HG03280 (cell line): Measurements from ENCODE around the gene TMEM198.

Experiments used
- ATAC-seq: cut with Tn5 transposase; IDR thresholded peaks from one replicate; pipeline ENCODE4 v1.9.1; 2021; ENCODE audit warnings: mild to moderate bottlenecking, moderate library complexity; ENCODE audit not compliant: unreplicated experiment

TMEM198 gene

DNA sequence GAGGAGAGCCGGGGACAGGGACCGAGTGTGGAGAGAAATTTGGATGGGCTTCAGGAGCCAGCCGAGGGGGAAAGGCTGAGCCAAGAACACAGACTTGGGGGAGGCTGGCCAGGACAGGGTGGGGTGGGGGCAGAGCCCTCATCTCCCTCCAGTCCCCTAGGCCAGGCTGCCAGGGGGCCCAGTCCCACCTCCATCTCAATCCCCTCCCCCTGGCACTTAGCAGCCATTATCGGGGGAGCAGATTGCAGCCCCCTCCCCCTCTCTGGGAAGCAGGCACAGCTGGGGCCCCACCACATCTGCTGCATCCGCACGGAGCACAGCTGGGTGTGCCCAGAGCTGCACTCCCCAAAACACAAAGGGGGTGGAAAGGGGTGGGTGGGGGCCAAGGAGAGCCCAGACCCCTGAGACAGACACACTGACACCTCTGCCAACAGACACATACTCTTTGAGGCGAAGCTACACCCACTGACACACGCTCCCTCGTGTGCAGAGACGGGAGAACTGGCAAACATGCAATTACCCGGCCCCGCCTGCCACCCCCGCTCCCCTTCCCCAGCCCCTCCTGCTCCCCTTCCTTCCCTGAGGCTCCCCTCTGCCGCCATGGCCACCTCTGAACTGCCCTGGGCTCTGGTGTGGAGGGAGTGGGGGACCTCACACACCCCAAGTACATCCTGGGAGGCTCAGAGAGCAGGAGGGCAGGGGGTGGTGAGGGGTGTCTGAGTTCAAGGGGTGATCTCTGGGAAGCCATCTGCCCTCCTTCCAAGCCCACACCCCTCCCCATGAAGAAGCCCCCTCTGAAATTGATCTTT lies 34.7 kb upstream of the TMEM198 start:
- ATAC-seq = peak; percentile 17

DNA sequence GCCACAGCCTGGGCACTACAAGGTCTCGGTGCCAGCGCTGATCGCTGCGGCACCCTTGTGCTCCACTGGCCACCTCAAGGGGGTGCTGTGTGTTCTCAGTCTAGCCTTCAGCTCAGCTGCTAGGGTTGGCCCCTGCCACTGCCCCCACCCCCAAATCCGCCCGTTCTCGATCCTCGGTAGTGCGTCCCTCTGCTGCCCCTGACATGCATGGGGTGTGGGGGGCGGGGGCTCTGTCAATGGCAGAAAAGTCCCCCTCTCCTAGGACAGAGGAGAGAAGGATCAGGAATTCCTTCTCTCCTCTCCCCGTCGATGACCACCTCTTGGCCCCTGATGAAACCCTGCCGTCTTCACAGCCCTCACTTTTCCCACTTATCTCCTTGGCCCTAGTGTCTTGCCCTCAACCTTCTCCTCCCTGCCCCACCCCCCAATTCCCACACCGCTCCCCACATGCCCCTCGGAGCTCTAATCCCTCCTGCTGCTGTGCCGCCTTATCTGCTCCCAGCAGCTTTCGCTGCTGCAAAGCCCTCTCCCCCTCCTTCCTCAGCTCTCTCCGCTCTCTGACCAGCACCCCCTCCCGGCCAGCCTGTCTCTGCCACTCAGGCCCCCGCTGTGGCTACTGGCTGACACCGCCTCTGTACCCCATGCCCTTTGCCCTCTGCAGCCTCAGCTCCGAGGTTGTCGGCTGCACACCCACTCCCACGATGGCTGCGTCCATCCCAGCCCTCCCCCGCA lies 33.9 kb upstream of the TMEM198 start:
- ATAC-seq = peak; percentile 63

DNA sequence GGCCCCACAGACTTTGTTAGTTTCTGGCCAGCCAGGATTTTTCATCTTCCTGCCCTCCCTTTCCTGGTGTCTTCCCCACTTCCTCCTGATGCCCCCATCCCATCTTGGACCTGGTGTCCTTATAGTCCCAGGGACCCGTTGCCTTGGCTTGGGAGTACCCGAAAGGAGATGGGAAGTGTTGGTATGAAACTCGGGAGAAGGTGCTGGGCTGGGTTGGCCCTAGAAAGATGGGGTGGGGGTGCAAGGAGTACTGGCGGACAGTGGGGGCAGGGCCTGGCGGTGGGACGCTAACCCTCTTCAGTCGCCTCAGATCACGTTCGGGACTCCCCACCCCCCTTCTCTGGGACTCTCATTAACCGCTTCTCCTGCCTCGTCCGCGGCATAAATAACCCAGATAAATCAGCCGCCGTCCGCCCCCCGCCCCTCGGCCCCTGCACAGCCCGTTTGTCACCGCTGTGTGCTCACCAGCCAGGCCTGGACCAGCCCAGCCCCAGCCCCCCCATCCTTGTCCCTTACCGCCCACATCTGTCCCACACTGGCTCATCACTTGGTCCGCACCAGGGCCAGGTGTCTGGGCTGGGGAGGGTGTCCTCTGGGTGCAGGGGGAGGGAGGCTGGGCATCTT lies 33.2 kb upstream of the TMEM198 start:
- no peak for ATAC-seq

DNA sequence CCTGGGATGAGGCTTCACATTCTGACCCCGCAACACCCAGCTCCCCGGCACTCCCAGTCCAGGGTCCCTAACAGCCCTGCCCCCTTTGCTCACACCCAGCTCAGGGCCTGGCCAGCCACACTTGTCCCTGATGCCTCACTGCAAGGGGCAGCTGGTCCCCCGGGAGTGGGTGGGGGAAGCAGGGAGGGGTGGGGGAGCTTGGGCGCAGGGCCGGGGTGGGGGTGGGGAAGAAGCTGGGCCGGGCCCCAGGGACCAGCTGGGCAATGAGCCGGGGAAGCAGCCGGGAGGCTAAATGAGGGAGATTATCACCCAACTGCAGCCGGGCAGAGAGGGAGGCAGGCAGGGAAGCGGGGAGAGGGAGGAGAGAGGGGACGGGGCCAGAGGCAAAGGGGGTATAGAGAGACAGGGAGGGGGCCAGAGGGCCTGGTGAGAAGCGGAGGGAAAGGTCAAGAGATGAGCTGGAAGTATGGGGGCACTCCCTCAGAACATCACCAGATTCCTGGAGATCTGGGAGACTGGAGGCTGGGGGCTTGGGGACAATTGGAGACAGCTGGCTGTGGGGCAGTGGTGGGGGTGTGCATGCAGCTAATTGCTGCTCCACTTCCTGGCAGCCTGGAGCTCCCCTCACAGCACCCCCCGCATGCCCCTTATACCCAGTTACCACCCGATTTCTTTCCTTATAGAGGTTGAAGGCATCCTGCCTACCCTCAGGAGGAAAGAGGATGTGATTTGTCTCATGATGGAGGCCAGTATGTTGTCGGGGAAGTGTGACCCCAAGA lies 32.1 kb upstream of the TMEM198 start:
- ATAC-seq = no peak

DNA sequence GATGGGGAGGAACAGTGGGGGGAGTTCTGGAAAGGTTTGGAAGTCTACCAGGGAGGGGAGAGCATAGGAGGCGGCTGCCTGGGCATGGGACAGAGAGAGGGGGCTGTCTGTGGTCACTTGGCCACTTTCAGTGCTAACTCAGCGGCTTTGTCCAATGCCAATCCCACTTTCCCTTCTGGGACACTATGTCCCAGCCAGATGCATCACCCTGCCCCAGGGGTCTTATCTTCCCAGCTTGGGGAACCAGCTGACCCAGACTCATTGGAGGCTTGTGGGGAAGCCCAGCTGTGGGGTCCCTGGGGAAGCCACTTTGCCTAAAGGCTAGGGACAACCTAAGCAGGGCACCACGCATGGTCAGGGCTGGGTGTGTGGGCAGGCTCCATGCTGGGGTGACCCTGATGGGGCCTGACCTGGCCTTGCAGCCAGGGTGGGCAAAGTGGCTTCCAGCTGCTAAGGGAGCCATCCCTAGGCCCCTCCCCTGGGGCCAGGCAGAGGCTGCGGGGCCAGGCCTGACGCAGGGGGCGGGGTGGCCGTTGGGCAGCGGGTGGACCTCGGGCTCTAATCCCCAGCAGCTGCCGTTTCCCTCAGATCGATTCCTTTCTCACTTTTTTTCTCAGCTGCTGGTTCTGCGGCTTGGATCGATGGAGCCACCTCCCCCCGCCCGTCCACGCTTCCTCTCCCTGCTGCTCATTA lies 31.2 kb upstream of the TMEM198 start:
- no peak for ATAC-seq

DNA sequence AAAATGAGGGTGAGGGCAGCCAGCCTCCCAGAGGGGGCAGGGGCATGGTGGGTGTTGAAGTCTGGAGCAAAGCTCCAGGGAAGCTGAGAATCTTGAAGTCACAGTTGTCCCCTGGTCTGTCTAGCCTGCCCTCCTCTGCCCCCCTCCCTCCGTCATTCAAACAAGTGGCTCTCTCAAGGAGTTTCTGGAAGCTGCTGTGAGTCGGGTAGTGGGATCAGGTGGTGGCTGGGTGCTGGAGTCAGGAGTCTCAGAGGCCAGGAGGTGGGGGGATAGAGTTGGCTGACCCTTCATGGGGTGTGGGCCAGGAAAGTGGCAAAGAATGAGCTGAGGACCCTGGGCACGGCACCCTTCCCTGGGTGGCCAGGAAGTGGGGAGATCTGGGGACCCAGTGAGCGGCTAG lies 30.0 kb upstream of the TMEM198 start:
- no peak for ATAC-seq

DNA sequence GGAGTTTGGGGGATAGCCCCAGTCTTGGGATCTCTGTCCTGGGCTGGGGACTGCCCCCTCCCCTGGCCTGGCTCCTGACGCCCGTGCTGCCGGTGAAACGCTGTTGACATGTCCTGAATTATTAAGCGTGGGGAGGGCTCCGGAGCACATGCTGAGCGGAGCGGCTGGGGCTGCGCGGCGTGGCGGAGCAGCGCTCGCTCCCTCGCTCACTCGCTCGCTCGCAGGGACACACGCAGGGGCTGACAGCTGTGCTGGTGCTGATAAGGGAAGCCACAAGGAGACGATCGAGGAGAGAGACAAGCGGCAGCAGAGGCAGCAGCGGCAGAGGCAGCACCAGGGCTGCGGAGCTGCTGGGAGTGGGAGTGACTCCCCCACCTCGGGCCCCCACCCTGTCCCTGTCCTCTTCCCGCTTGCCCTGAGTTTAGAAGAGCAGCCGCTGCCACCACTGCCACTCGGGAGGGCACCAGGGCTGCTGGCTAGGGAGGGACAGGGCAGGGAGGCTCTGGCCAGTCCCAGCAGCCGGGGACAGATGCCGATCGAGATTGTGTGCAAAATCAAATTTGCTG lies 29.5 kb upstream of the TMEM198 start, which contains the start of gene ASIC4:
TSS of gene ASIC4 (plus strand) at position 287 of the 566 bp plus-strand sequence. CDS start at position 530, 243 bp downstream.
- no peak for ATAC-seq

DNA sequence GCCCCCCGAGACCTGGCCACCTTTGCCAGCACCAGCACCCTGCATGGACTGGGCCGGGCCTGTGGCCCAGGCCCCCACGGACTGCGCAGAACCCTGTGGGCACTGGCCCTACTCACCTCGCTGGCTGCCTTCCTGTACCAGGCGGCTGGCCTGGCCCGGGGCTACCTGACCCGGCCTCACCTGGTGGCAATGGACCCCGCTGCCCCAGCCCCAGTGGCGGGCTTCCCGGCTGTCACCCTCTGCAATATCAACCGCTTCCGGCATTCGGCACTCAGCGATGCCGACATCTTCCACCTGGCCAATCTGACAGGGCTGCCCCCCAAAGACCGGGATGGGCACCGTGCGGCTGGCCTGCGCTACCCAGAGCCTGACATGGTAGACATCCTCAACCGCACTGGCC lies 29.0 kb upstream of the TMEM198 start:
- no peak for ATAC-seq

DNA sequence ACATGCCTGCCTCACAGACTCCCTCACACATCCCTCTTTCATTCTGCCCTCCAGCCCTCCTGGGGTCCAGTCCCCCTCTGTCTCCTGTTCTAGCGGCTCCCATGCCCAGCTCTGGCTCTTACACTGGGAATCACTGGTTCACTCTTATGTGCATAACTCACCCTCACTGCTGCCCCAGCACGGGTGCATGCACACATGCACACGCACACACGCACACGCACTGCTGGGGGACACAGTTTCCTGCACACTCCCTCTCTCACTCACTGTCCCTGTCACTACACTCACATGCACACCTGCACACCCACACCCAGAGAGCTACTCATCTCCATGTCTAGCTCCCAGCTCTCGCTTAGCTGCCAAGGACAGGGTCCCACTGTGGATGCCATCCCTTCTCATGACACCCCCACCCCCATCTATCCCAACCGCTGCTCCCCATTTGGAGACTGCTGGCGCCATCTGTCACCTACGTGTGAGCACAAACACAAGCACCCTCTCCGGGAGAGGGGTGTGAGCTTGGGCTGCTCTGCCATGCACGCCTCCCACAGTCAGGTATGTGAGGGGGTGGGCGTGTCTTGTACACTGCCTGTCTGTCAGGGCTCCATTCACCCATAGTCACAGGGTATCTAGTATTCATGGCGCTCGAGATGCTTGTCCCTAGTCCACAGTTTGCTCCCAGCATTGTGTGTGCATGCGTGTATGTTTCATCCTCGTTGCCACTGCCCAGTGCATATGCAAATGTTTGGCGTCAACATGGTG lies 27.8 kb upstream of the TMEM198 start:
- no peak for ATAC-seq

DNA sequence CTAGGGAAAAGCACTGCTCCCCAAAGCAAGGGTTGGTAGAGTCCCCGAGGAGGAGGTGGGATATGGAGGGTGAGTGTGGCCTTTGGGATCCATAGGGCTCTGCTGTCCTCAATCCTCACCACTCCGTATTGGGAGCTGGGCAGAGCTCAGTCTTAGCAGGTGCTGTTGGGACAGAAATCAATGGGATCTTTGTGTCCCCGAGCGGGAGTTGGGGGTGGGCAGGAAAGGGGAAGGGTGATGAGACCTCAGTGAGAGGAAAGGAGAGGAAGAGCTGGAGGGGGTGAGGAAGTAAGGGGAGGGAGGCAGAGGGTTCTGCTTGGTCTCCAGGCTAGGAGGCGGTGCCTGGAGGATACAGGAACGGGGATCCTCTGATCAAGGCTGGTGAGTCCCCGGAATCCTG lies 26.9 kb upstream of the TMEM198 start:
- ATAC-seq = no peak

DNA sequence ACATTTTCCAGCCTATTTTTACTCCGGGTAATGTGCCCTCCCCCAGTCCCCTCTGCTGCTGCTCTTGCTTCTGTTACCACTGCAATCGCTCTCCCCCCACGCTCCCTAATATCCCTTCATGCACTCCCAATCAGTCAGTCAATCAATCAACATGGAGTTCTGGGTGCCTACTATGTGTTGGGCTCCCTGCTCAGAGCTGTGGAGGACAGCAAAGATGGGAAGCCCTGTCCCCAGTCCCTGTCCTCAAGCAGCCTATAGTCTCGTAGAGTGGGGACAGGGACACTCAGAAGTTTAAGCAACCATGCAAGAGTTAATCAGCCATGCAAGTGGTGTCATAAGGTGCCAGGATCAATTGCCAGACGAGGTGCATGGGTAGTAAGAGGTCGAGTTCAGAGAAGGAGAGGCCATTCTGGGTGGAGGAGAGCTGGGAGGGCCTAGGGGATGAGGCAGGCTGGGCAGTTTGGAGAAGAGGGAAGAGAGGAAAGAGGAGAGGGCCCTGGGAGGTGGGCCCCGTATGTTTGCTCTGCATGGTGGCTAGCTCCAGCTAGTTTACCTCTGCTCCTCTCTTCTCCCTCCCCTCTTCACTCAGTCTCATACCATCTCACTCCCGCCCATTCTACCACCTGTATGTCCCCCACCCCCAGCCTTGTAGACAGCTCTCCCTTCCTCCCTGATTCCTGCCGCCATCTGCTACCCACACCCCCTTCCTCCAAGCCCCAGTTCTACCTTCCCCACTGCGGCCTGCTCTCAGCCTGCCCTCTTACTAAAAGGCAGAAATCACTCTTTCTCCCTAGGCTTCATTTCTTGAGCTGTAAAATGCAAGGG lies 25.7 kb upstream of the TMEM198 start:
- ATAC-seq = no peak

DNA sequence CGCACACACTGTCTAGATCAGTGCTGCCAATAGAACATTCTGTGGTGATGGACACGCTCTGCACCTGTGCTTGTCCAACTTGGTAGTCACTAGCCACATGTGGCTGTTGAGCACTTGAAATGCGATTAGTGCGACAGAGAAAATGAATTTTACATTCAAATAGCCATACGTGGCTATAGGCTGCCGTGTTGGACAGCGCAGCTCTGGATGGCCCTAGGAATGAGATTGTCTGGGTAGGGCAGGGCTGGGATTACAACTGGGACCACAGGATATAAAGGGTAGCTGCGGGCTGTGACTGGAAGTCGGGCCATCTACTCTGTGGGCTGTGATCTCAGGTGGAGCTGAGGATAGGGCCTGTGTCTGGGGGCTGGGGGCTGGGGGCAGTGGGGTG lies 24.3 kb upstream of the TMEM198 start:
- ATAC-seq = no peak

DNA sequence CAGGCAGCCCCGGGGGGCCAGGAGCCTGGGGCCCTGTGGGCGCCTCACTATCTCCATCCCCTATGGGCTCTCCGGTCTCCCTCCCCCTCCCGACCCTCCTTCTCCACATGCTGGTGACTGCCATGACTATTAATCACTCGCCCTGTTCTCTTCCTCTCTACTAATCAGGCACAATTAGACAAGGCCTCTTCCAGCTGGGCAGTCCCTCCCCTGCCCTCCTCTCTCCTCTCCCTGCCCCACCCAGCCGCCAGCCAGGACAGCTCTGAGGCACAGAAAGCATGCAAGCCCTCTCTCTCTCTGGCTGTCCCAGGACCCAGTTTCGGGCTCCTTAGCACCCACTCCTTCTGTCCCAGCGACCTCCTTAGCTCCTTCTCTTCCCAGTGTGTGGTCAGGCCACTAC lies 23.7 kb upstream of the TMEM198 start:
- ATAC-seq = no peak

DNA sequence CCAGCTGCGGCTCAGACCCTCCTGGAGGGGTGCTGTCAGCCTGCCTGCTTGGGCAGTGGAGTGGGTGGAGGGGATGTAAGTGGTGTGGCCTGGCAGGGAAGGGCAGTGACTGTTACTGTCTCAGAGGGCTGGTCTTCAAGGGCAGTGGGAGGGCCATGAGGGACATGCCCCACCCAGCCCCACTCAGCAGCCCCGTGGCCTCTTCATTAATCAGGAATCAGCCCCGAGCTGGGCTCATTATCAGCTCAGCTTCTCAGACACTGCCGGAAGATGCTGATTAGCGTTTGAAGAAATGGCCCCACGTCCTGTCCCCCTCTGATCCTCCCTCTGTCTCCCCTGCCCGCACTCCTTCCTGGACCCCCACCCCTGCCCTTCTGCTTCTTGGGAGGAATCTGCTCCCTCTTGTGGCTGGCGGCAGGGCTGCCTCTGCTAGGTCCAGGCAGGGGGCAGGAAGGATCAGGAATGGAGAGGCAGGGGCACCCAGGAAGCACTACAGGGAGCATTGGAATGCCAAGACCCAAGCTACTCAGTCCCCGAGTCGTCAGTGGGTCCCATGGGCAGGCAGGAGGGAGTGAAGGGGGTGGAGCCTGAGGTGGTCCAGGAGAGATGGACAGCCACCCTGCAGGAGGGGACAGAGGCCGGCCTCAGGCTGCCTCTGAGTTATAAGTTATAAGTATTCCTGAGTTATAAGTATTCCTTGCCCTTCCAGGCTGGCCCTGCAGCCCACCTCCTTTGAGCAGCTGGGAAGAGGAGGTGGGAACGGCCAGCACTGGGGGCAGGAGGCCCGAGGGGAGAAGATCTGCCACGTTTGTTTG lies 22.6 kb upstream of the TMEM198 start:
- no peak for ATAC-seq

DNA sequence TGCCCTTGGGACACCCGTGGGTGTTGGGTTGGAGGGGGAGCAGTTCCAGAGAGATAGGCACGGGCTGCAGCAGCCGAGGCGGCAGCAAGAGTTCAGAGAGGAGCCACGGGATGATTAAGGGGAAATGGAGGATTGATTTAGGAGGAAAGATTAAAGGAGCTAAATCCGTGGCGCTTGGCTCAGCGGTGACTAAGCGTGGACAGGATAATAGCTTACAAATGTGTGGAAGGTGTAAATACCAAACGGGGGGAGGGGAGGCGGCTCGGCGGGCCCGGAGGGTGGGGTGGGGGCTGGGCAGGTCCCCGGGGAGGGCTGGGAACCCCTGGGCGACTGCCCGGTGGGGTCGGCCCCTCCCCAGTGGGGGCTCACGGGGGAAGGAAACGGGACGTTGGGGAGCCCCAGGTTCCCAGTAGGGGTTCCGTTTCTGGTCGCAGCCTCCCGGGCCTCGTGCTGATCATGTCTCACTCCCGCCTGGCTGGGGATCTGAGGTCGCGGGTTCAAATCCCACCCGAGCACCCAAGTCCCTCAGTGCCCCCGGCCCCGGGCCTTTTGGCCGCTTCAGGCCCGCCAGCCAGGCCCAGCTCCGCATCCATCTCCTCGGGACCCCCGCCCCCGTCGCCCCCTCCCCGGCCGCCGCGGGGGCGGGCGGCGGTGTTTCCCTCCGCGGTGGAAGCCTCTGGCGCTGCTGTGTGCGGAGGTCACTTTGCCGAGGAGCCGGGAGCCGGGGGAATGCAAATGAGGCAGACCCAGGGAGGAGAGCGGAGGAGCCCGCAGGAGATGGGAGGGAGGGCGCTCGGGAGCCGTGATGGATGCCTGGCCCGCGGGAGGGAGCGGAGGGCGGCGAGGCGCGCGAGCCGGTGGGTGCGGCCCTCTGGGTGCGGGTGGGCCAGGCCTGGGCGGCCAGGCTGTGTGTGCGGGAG lies 21.5 kb upstream of the TMEM198 start:
- ATAC-seq = no peak

DNA sequence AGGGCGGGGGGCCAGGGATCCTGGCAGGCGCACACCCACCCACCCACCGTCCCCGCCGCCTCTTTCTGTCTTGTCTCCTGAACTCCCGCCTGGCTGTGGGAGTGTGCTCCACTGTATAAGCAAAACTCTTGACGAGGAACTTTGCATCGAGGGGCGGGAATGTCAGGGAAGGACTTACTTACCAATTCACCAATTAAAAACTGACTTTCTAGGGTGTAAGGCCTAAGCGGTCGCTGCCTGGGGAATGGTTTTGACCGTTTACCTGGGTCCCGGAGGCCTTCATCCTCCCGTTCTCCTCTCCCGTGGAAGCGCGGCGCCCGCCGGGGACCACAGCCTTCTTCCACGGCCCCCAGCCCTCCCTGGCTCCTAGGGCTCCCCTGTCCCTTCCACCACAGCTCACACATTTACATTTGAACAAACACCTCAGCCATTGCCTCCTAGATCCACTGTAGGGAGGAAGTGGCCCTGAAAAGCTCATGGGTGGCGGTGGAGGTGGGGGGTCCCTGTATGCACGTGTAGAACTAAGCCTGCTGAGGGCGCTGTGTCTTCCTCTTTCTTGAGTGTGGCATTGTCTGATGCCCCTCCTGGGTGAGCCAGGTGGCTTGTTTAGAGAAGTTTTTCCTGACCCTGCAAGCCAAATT lies 20.7 kb upstream of the TMEM198 start:
- ATAC-seq = no peak
